Measurements from ENCODE around the gene MPL. TPM values are rescaled to one million over a fixed set of nuclear protein-coding genes. Genes with fewer than 3 reads are reported as not detected.

The MPL gene
- total and polyA plus RNA-seq, 2 of the 8 experiments (the other 6 are each of a cell fraction or from before 2014, with no cell fraction given), result 0.08 TPM; not detected in 1

- TF ChIP-seq ASH2L (IDR thresholded peaks at IDR 0.05; ENCODE audit: low read length), result no peak
- no peak for TF ChIP-seq EGR1 (IDR thresholded peaks at IDR 0.05; ENCODE audit: borderline replicate concordance, low read depth, low read length)
Measured at GRCh38 chr1:43304314-43304681, 33.3 kb upstream of the MPL start (continued).
